Ascending aorta (tissue), 2 donors: ENCODE measurements around the gene LIMD2. TPM values are rescaled to one million over a fixed set of nuclear protein-coding genes. Genes with fewer than 3 reads are reported as not detected.

Experiments
- DNase-seq, 2 donors: peaks; one replicate each; pipeline ENCODE4 v3.0.0-alpha.2; 2019; ENCODE audit warnings: low spot score in 2 of 2
- H3K27ac ChIP-seq, 2 donors: fragments of 200-600 bp; sonication (generic); one replicate each; pipeline ENCODE4 v1.5.1; 2016 to 2017; ENCODE audit warnings: mild to moderate bottlenecking in 1 of 2
- H3K27me3 ChIP-seq: fragments of 200-600 bp; sonication (generic); one replicate; pipeline ENCODE4 v1.5.1; 2017
- H3K36me3 ChIP-seq, 2 donors: fragments of 200-600 bp; sonication (generic); one replicate each; pipeline ENCODE4 v1.5.1; 2016
- H3K4me1 ChIP-seq, 2 donors: fragments of 200-600 bp; sonication (generic); one replicate each; pipeline ENCODE4 v1.5.1; 2016 to 2017; ENCODE audit warnings: mild to moderate bottlenecking in 1 of 2
- H3K4me3 ChIP-seq, 2 donors: fragments of 200-600 bp; sonication (generic); one replicate each; pipeline ENCODE4 v1.5.1; 2016 to 2017; ENCODE audit warnings: mild to moderate bottlenecking in 1 of 2
- H3K9me3 ChIP-seq, 2 donors: fragments of 200-600 bp; sonication (generic); one replicate each; pipeline ENCODE4 v1.5.1; 2016
- CTCF ChIP-seq, 3 experiments: fragments of 200-600 bp in 2 of 3; fragments of 450-650 bp in 1 of 3; sonication (generic) in 2 of 3; IDR thresholded peaks; one replicate each; pipeline ENCODE4 v1.5.1; 2016 to 2019; ENCODE audit warnings: antibody characterized with exemption in 3 of 3, mild to moderate bottlenecking in 1 of 3, moderate library complexity in 1 of 3
- intact Hi-C: fragments of 100-400 bp; cut with DNase I; formaldehyde crosslinking; loops from one replicate; pipeline ENCODE4 v1.15.1; 2023
- total RNA-seq: library from RNA; depleted of rRNA; stranded (reverse); fragments of >200 nt; gene quantifications from one replicate; pipeline ENCODE4 v1.1.0, GENCODE V29; 2016

Gene LIMD2
- 27.0 TPM for total RNA-seq

- intact Hi-C loops, result loop anchor here (2.0 kb wide), 3 partner anchors 41 to 77 kb away; partner anchors contain the start of genes CCDC47, MAP3K3 and STRADA
- peak in 1 of 2 donors; percentile 74 for DNase-seq
- Histone ChIP-seq H3K27ac (peak within 1 kb of the TSS; percentile 68 to 80), H3K4me3 (peak within 1 kb of the TSS; percentile 63 to 73), H3K4me1 (peaks cover 6 to 9% of the 10 kb centered on the region in 2 donors), H3K27me3 (no peaks in the 10 kb centered on the region), H3K36me3 (peaks cover 6 to 21% of the 10 kb centered on the region in 2 donors), H3K9me3 (no peaks in the 10 kb centered on the region)
- TF ChIP-seq CTCF (IDR thresholded peaks at IDR 0.05), result no peak
Observed at GRCh38 chr17:63699638-63700527, at the start of gene LIMD2. LIMD2 (minus strand) TSS chr17:63700125; CDS start chr17:63699298, 827 bp downstream.

- Histone ChIP-seq H3K36me3 (peaks cover 2 to 10% of the 10 kb centered on the region in 2 donors), H3K27ac (peak within 1 kb of the TSS; percentile 91 to 94), H3K27me3 (no peaks in the 10 kb centered on the region), H3K4me3 (peak within 1 kb of the TSS; percentile 84 to 90), H3K4me1 (peaks cover 0 to 10% of the 10 kb centered on the region in 2 donors), H3K9me3 (no peaks in the 10 kb centered on the region)
- peak; percentile 94 to 99 for DNase-seq
- no peak for TF ChIP-seq CTCF (IDR thresholded peaks at IDR 0.05)
- intact Hi-C loops, result loop anchor here (2.0 kb wide), 4 partner anchors 31 to 119 kb away; partner anchors contain the start of genes CCDC47, FTSJ3, LIMD2 and MAP3K3
Observed at GRCh38 chr17:63741408-63742173, 41.7 kb upstream of the LIMD2 start, which contains the start of gene STRADA. STRADA (minus strand) TSS chr17:63741799; CDS start chr17:63728369, 13,430 bp downstream.

- DNase-seq, result no peak
- intact Hi-C loops, result loop anchor here (2.0 kb wide), 4 partner anchors 32 to 118 kb away; partner anchors contain the start of genes CCDC47, FTSJ3, LIMD2 and MAP3K3
Observed at GRCh38 chr17:63741143-63741407, 41.1 kb upstream of the LIMD2 start.

GRCh38 chr17:63740464-63741142 lies 40.7 kb upstream of the LIMD2 start:
- Histone ChIP-seq H3K9me3 (no peaks in the 10 kb centered on the region), H3K27me3 (no peaks in the 10 kb centered on the region), H3K36me3 (peaks cover 0 to 2% of the 10 kb centered on the region in 2 donors), H3K4me1 (peaks cover 0 to 10% of the 10 kb centered on the region in 2 donors), H3K27ac (peak overlapping the region; percentile 91 to 94), H3K4me3 (peak overlapping the region; percentile 84 to 90)
- no peak for TF ChIP-seq CTCF (IDR thresholded peaks at IDR 0.05)
- DNase-seq, result no peak
- intact Hi-C loops, result loop anchor here (2.0 kb wide), 4 partner anchors 32 to 118 kb away; partner anchors contain the start of genes CCDC47, FTSJ3, LIMD2 and MAP3K3

More at GRCh38 chr17:63741143-63741407, 41.1 kb upstream of the LIMD2 start:
- peak overlapping the region; percentile 91 to 94 for H3K27ac ChIP-seq
- H3K36me3 ChIP-seq, result peaks cover 0 to 6% of the 10 kb centered on the region in 2 donors
- H3K4me3 ChIP-seq, result peak overlapping the region; percentile 84 to 90
- no peaks in the 10 kb centered on the region for H3K27me3 ChIP-seq
- H3K4me1 ChIP-seq, result peaks cover 0 to 10% of the 10 kb centered on the region in 2 donors
- no peaks in the 10 kb centered on the region for H3K9me3 ChIP-seq
- TF ChIP-seq CTCF (IDR thresholded peaks at IDR 0.05), result no peak

- no peak for TF ChIP-seq CTCF (IDR thresholded peaks at IDR 0.05)
Observed at GRCh38 chr17:63735691-63736090, 35.8 kb upstream of the LIMD2 start.

More at GRCh38 chr17:63735691-63736090, 35.8 kb upstream of the LIMD2 start:
- Histone ChIP-seq H3K27ac (no peak overlapping the region), H3K9me3 (no peaks in the 10 kb centered on the region), H3K27me3 (no peaks in the 10 kb centered on the region), H3K36me3 (peaks cover 0 to 3% of the 10 kb centered on the region in 2 donors), H3K4me1 (peaks cover 0 to 6% of the 10 kb centered on the region in 2 donors), H3K4me3 (no peak overlapping the region)
- no peak for DNase-seq
- intact Hi-C loops, result no loop called here
